ENCODE data around the gene PLCB3. TPM values are rescaled to one million over a fixed set of nuclear protein-coding genes. Genes with fewer than 3 reads are reported as not detected.

Gene PLCB3
- total and polyA plus RNA-seq, 10 of the 15 experiments (the other 5 are each of a cell fraction or from before 2014, with no cell fraction given) = 0.03 to 10.3 (median 3.3) TPM

DNA sequence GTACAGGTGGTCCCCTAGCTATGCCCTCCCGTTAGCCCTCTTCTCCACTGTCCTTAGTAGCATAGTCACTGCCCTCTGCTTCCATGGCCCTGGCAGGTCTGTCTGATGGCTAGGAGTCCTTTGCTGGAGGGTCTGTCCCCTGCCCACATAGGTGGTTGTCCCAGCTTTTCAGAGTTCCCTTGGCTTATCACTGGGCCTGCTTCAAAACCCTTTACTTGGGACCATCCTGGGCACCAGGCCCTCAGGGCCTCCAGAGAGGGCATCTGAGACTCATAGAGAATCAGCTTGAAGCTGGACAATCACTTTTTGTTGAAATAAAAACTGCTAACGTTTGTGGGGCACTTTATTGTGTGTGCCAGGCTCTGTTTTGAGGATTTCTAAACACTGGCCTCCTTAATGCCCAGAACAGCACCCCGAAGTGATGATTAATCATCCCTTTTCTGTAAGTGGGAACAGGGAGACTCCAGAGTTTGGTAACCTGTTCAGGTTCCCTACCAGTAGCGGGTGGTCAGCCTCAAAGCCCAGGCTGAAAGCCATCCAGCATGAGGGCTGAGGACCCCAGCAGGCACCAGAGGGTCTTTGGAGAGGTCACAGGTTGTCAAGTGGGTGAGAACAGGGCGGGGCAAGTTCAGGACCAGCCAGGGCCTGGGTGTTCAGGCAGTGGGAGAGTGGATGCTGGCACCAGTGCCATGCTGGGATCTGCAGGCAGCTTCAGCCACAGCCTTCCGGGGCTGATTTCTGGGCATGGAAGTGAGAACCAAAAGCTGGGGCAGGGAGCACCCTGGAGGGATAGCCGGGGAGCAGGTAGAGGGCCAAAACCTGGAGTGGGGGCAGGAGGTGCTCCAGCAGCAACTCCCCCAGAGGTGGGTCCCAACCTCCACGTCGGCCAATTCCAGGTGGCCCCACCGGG is 39.3 kb downstream of the PLCB3 start:
- ATAC-seq (no peak), DNase-seq (ENCODE audit: low read depth, low spot score) (no peak), FAIRE-seq (no peak)
- ChIA-PET SMC1A (ENCODE audit: uncharacterized antibody, unreplicated experiment) (interaction anchor here (0.5 kb wide), 1 partner anchor 21 kb away, joined by 3 read pairs; no protein-coding TSS in a partner anchor), RAD21 (ENCODE audit: unreplicated experiment) (no interaction called here), CTCF (interaction anchor here (0.6 to 2.3 kb wide), 4 partner anchors 10 to 78 kb away, joined by 3 to 9 read pairs (median 5); partner anchors contain the start of gene CATSPERZ), POLR2A (interaction anchor here (0.7 kb wide), 1 partner anchor 12 kb away, joined by 4 read pairs; no protein-coding TSS in a partner anchor)
- Histone ChIP-seq H3K27ac (ENCODE audit: control insufficient read depth, insufficient read depth) (no peak overlapping the region), H3K36me3 (ENCODE audit: control insufficient read depth in 2 of 2, insufficient read depth in 2 of 2, low read length in 1 of 2) (peaks cover 0 to 2% of the 10 kb centered on the region in 2 experiments; a peak in 2 of 4 replicates), H3K4me1 (ENCODE audit: control insufficient read depth, insufficient read depth, low read length) (peaks cover 7% of the 10 kb centered on the region), H4K20me1 (ENCODE audit: control insufficient read depth, insufficient read depth) (no peaks in the 10 kb centered on the region; the same call in 1 of the 2 replicates), H3K27me3 (replicated peaks in 1 of 2; ENCODE audit: control insufficient read depth in 2 of 2, insufficient read depth in 2 of 2, low read length in 1 of 2) (peaks cover 3 to 10% of the 10 kb centered on the region in 2 experiments), H3K9me3 (replicated peaks; ENCODE audit: control insufficient read depth, insufficient read depth, low read length) (no peaks in the 10 kb centered on the region), H2AFZ (ENCODE audit: control insufficient read depth, low read depth, low read length) (no peak overlapping the region), H3K4me2 (ENCODE audit: control insufficient read depth, insufficient read depth) (no peak overlapping the region), H3K9ac (ENCODE audit: control insufficient read depth, insufficient read depth, low read length) (no peak overlapping the region), H3K4me3 (no peak overlapping the region), H3K79me2 (ENCODE audit: control insufficient read depth, insufficient read depth, low read length) (0 out of 2 replicates have a peak, but pooled peaks cover 6% of the 10 kb centered on the region)
- no peak for TF ChIP-seq BCL11A (IDR thresholded peaks at IDR 0.05; ENCODE audit: low read depth, low read length)
- TF ChIP-seq RB1 (IDR thresholded peaks at IDR 0.05; ENCODE audit: borderline replicate concordance) = no peak
- no peak for TF ChIP-seq POU2F2 (IDR thresholded peaks at IDR 0.05; ENCODE audit: borderline replicate concordance, low read depth, low read length)
- no peak for TF ChIP-seq NR2C2 (IDR thresholded peaks at IDR 0.05; ENCODE audit: borderline replicate concordance, control insufficient read depth, insufficient read length, low read depth)
- no peak for TF ChIP-seq PAX5 (IDR thresholded peaks at IDR 0.05; ENCODE audit: borderline replicate concordance, low read depth, low read length)
- no peak for TF ChIP-seq YY1 (IDR thresholded peaks at IDR 0.05; ENCODE audit: low read depth, low read length)
- TF ChIP-seq, protein P1, sequence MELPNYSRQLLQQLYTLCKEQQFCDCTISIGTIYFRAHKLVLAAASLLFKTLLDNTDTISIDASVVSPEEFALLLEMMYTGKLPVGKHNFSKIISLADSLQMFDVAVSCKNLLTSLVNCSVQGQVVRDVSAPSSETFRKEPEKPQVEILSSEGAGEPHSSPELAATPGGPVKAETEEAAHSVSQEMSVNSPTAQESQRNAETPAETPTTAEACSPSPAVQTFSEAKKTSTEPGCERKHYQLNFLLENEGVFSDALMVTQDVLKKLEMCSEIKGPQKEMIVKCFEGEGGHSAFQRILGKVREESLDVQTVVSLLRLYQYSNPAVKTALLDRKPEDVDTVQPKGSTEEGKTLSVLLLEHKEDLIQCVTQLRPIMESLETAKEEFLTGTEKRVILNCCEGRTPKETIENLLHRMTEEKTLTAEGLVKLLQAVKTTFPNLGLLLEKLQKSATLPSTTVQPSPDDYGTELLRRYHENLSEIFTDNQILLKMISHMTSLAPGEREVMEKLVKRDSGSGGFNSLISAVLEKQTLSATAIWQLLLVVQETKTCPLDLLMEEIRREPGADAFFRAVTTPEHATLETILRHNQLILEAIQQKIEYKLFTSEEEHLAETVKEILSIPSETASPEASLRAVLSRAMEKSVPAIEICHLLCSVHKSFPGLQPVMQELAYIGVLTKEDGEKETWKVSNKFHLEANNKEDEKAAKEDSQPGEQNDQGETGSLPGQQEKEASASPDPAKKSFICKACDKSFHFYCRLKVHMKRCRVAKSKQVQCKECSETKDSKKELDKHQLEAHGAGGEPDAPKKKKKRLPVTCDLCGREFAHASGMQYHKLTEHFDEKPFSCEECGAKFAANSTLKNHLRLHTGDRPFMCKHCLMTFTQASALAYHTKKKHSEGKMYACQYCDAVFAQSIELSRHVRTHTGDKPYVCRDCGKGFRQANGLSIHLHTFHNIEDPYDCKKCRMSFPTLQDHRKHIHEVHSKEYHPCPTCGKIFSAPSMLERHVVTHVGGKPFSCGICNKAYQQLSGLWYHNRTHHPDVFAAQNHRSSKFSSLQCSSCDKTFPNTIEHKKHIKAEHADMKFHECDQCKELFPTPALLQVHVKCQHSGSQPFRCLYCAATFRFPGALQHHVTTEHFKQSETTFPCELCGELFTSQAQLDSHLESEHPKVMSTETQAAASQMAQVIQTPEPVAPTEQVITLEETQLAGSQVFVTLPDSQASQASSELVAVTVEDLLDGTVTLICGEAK (IDR thresholded peaks at IDR 0.05; ENCODE audit: borderline replicate concordance) = no peak
- TF ChIP-seq, protein P2, sequence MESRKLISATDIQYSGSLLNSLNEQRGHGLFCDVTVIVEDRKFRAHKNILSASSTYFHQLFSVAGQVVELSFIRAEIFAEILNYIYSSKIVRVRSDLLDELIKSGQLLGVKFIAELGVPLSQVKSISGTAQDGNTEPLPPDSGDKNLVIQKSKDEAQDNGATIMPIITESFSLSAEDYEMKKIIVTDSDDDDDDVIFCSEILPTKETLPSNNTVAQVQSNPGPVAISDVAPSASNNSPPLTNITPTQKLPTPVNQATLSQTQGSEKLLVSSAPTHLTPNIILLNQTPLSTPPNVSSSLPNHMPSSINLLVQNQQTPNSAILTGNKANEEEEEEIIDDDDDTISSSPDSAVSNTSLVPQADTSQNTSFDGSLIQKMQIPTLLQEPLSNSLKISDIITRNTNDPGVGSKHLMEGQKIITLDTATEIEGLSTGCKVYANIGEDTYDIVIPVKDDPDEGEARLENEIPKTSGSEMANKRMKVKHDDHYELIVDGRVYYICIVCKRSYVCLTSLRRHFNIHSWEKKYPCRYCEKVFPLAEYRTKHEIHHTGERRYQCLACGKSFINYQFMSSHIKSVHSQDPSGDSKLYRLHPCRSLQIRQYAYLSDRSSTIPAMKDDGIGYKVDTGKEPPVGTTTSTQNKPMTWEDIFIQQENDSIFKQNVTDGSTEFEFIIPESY (IDR thresholded peaks at IDR 0.05) = no peak
- TF ChIP-seq PAX8 (IDR thresholded peaks at IDR 0.05) = no peak
- no peak for TF ChIP-seq SRF (IDR thresholded peaks at IDR 0.05; ENCODE audit: low read depth in 2 of 2, low read length in 2 of 2)
- TF ChIP-seq, protein P3, sequence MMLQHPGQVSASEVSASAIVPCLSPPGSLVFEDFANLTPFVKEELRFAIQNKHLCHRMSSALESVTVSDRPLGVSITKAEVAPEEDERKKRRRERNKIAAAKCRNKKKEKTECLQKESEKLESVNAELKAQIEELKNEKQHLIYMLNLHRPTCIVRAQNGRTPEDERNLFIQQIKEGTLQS (IDR thresholded peaks at IDR 0.05; ENCODE audit: borderline replicate concordance, extremely low read depth, low read depth, low read length) = no peak
- no peak for TF ChIP-seq STAT1 (conservative IDR thresholded peaks at IDR 0.05)
- BruUV-seq (replicated peaks) = no TSS peak
- intact Hi-C loops (cut with micrococcal nuclease; ENCODE audit: unreplicated experiment) = no loop called here
- in situ Hi-C loops (cut with MboI) = no loop called here
- WGBS (ENCODE audit: insufficient coverage, insufficient replicate concordance, low lambda C conversion rate, missing lambda C conversion rate) = 35% methylated on average over 10 of the region's 10 CpGs
